Spleen (tissue), 7 donors: ENCODE results near the gene CDH26.

Experiments
- POLR2AphosphoS5 ChIP-seq, 3 donors: sonication (generic); formaldehyde crosslinking; IDR thresholded peaks; one replicate each; pipeline ENCODE4 v1.5.1; 2017; ENCODE audit warnings: antibody characterized with exemption in 3 of 3
- TF ChIP-seq, protein P1 (sequence below), 11 experiments: fragments of 200-600 bp in 7 of 11; fragments of 450-650 bp in 4 of 11; sonication (generic) in 4 of 11; IDR thresholded peaks in 8 of 11; conservative IDR thresholded peaks in 3 of 11; 1 replicate in 7 of 11; 2 replicates in 4 of 11; pipeline versions ENCODE4 v1.4.0 to v1.8.0; 2016 to 2021; ENCODE audit warnings: antibody characterized with exemption in 11 of 11, inconsistent platforms in 4 of 11, mild to moderate bottlenecking in 1 of 11
- donor health status: DM: no; HTN: no; CAD: no; lungs with moderate emphysema.
- donor health status: DM: no; HTN: no; CAD: no.
- donor health status: DM: no; HTN: no; CAD: no.

DNA sequence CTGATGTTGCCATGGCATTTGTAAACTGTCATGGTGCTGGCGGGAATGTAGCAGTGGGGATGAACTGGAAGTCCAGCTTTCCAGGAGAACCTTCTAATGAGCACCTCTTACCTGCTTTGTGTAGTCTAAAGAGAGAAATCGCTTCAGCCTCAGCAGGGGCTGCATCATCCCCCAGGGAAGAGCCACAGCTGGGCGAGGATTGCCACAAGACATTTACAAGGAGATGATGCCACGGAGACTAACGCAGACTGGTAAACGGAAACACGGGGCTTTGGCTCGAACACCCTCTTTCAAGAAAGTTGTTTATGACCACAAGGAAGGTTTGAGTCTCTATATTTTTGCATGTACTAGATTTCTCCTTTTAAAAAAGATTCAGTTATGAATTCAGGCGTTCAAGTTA lies 72.9 kb downstream of the CDH26 start:
- TF ChIP-seq POLR2AphosphoS5 (IDR thresholded peaks at IDR 0.05): no peak
- TF ChIP-seq, protein P1, sequence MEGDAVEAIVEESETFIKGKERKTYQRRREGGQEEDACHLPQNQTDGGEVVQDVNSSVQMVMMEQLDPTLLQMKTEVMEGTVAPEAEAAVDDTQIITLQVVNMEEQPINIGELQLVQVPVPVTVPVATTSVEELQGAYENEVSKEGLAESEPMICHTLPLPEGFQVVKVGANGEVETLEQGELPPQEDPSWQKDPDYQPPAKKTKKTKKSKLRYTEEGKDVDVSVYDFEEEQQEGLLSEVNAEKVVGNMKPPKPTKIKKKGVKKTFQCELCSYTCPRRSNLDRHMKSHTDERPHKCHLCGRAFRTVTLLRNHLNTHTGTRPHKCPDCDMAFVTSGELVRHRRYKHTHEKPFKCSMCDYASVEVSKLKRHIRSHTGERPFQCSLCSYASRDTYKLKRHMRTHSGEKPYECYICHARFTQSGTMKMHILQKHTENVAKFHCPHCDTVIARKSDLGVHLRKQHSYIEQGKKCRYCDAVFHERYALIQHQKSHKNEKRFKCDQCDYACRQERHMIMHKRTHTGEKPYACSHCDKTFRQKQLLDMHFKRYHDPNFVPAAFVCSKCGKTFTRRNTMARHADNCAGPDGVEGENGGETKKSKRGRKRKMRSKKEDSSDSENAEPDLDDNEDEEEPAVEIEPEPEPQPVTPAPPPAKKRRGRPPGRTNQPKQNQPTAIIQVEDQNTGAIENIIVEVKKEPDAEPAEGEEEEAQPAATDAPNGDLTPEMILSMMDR (IDR thresholded peaks at IDR 0.05 in 8 of 11, conservative IDR thresholded peaks at IDR 0.05 in 3 of 11): no peak
